HG03025 (cell line): ENCODE measurements around the gene MUC3A.
"Not testable (repeated sequence)": the region's sequence is repeated elsewhere in the genome, so short reads cannot be mapped to it uniquely, and the experiment has no call there.

Experiments
- ATAC-seq: cut with Tn5 transposase; IDR thresholded peaks from one replicate; pipeline ENCODE4 v1.9.1; 2021; ENCODE audit warnings: mild to moderate bottlenecking, moderate library complexity; ENCODE audit not compliant: unreplicated experiment, low FRiP score

MUC3A gene

DNA sequence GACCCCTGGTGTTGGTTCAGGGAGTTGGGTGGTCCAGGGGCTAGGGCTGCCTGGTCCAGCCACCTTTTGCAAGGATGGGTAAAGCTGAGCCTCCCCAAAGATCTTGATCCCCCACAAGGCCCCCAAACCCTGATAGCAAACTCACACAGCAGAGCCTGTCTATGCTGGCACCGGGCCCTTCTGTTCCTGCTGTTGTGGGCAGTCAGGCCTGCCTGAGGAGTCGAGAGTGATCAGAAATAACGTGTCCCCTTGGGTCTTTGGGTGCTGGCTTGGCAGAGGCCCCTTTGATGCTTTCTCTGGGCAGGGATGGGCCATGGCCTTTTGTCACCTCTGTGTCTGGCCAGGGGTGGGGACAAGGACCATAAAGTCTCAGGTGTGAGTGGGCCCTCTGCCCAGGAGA, 19.3 kb downstream of the MUC3A start:
- ATAC-seq, result no peak

DNA sequence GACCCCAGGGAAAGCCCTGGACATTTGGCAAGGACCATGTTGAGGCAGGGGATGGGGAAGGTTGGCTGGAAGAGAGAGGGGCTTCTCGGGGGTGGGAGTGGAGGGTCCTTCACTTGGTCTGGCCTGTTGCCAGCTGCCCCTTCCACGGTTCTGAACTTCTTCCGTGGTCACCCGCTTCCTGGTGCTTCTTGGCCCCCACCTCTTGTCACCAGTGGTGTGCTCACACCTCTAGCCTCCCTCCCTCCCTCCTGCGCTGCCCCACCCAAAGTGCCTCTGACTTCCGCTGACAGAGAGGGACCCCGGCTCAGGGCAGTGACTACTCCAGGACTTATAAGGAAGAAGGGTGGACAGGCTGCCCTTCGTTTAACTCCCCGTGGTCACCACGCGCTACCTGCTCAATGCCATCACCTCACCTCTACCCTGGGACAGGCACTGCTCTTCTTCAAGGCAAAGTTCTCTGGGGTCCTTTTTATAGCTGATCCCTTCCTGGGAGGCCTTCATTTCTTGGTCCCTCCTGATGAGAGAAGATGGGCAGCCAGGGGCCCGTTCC, 19.8 kb downstream of the MUC3A start, which contains the start of gene MUC12:
TSS of gene MUC12 (plus strand) at position 500 of the 550 bp plus-strand sequence. CDS start 58 bp downstream, outside the sequence.
- ATAC-seq, result no peak

DNA sequence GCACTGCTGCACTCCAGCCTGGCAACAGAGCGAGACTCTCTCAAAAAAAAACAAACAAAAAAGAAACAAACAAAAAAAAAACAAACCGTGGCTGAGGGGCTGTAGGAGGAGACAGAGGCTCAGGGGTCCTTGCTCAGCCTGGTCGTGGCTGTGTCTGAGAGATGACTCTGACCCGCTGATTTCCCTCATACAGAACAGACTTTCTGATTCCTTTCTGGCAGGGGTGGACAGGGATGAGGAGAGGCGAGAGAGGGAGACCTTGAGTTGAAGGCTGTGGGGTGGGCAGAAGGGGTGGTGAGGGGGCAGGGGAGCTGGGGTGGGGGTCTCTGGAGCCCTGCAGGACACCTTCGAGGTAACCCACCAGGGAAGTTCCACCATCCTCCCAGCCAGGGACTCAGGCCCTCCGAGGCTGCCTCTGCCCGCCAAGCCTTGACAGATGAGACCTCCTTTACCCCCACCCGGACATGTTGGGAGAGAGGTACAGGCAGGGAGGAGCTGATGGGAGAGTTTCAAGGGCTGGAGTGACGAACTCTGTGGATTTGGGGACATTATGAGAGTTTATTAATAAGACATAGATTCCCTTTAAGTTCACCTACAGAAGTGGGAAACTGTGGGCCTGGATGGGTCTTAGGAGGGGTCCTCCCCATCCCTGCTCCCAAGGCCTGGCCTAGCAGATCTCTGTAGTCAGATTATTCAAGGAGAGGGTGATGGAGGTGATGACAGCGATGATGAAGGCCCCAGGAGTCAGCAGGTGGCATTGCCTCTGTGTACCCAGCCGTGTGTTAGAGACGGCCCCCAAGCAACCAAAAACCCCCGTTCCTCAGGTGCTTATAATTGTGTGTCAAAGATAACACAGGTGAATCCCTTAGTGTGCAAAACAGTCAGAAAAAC, 22.0 kb downstream of the MUC3A start:
- no peak for ATAC-seq

DNA sequence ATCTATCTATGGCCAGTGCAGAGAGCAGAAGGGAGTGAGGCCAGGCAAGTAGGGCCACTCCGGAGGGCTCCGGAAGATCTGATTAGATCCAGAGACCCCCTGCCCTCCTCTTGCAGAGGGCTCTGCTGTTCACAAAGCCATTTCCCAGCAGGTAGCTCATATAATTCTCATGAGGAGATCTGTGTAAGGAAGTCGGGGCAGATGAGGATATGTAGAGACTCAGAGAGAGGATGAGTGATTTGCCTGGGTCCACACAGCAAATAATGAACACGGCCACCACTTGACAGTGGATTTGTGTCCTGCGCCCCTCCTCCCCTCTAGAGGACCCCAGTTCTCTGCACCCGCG, 22.6 kb downstream of the MUC3A start:
- ATAC-seq, result no peak

DNA sequence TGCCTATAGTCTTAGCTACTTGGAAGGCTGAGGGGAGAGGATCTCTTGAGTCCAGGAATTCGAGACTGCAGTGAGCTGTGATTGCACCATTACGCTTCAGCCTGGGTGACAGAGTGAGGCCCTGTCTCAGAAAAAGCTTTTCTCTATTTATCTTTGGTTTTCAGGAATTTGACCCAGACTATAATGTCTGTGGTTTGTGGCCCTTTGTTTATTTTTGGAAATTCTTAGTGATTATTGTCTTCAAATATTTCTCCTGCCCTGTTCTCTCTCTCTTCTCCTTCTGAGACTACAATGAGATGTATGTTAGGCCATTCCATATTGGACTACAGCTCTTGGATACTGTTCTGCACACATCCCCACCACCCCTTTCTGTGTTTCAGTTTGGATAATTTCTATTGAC, 24.7 kb downstream of the MUC3A start:
- no peak for ATAC-seq

DNA sequence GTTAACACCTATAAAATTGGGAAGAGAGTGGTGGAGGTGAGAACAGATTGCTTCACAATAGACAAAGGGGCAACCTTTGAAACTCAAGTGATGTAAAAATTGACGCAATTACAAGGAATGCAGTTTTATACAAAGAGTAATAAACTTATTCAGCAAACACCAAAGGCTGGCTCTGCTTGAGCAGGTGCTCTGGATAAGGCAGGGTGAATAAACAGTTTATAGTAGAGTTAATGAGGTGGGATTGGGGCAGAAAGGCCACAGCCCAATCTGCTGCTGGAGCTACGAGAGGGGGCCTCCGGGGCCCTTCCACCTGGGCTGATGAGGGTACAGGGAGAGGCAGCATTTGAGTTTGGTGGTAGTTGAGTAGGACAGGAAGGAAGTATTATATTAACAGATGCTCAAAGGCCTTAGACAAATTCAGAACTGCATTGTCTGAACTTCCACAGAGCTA, 26.1 kb downstream of the MUC3A start:
- no peak for ATAC-seq

DNA sequence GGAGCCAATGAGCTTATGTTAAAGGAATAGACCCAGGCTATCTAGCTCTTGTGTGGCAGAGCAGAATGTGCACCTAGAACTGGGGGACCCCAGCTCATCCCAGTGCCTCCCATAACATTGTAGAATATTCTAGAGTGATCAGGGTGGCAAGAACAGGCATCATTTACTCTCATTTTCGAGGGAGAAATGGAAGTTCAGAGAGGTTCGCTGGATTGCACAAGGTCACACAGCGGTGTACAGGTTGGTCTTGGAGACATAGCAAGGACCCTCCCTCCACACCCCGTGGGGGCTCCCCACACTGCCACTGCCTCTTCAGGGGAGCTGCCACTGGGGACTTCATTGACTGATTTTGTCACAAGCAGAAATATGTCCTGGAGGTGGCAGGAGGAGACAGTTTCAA, 29.0 kb downstream of the MUC3A start:
- no peak for ATAC-seq

DNA sequence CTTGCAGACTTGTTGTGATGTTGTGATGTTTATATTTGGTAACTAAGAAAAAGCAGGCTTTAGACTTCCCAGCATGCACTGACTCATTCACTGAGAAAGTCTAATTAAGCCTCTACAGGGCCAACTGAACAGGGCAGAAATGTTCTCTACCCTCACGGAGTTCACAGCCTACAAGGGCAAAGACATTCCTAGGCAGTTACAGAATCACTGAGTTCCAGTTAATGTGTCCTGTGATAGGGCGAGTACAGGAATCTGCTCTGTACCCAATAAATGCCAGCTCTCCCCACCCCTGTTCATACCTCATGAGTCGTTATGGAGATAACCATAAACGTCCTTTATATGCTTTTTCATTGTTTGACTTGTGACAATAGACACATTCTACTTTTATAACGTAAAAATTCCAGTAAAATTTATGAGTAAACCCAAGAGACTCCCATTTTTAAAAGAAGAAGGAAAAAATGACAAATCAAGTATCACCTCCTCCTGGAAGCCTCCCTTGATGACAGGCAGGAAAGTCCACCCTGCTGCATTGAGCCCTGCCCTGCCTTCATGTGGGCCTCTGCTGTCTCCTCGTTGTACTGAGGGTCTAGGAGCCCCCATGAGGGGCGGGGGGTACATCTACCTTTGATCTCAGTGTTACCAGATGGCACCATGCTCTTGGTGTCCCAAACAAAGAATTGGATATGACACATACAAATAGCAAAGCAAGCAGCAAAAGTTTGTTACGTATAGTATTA, 34.3 kb downstream of the MUC3A start:
- ATAC-seq, result no peak

DNA sequence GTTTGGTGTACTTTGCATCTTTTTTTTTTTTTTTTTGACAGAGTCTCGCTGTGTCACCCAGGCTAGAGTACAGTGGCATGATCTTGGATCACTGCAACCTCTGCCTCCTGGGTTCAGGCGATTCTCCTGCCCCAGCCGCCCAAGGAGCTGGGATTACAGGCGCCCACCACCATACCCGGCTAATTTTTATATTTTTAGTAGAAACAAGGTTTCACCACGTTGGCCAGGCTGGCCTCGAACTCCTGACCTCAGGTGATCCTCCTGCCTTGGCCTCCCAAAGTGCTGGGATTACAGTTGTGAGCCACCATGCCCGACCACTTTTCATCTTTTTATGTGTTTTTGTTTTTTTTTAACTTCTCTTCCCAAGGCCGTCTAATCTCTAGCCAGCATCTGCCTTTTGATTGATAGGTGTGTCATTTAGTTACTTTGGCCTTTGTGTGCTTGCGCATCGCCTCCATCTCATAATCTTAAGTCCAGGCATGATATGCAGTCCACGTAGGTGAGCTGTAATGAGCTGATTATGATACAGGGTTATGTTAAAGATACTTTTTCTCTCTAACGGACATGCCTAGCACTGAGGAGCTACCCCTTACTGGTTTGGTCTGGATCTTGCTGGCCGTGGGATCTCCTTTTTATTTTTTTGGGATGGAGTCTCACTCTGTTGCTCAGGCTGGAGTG, 35.0 kb downstream of the MUC3A start:
- not testable (repeated sequence) for ATAC-seq

DNA sequence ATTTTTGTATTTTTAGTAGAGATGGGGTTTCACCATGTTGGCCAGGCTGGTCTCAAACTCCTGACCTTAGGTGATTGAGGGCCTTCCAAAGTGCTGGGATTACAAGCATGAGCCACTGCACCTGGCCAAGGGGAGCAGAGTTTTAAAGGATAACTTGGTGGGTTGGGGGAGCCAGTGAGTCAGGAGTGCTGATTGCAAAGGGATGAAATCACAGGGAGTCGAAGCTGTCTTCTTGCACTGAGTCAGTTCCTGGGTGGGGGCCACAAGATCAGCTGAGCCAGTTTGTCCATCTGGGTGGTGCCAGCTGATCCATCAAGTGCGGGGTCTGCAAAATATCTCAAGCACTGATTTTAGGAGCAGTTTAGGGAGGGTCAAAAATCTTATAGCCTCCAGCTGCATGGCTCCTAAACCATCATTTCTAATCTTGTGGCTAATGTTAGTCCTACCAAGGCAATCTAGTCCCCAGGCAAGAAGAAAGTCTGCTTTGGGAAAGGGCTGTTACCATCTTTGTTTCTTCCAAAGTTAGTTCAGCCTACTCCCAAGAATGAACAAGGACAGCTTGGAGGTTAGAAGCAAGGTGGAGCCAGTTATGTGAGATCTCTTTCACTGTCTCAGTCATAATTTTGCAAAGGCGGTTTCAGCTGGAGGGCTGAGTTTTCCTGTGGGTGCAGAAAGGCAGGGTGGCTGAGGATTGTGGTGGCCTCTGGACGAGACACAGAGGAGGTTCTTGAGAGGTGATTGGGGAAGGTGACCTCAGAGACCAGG, 35.9 kb downstream of the MUC3A start:
- ATAC-seq, result not testable (repeated sequence)

DNA sequence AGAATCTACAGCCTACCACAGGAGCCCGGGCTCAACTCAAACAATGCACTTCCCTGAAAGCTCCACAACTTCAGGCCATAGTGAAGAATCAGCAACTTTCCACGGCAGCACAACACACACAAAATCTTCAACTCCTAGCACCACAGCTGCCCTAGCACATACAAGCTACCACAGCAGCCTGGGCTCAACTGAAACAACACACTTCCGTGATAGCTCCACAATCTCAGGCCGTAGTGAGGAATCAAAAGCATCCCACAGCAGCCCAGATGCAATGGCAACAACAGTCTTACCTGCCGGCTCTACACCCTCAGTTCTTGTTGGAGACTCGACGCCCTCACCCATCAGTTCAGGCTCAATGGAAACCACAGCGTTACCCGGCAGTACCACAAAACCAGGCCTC, 42.3 kb downstream of the MUC3A start:
- ATAC-seq, result no peak

DNA sequence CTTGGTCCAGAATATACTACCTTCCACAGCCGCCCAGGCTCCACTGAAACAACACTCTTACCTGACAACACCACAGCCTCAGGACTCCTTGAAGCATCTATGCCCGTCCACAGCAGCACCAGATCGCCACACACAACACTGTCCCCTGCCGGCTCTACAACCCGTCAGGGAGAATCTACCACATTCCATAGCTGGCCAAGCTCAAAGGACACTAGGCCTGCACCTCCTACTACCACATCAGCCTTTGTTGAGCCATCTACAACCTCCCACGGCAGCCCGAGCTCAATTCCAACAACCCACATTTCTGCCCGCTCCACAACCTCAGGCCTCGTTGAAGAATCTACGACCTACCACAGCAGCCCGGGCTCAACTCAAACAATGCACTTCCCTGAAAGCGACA, 42.9 kb downstream of the MUC3A start:
- ATAC-seq, result not testable (repeated sequence)

DNA sequence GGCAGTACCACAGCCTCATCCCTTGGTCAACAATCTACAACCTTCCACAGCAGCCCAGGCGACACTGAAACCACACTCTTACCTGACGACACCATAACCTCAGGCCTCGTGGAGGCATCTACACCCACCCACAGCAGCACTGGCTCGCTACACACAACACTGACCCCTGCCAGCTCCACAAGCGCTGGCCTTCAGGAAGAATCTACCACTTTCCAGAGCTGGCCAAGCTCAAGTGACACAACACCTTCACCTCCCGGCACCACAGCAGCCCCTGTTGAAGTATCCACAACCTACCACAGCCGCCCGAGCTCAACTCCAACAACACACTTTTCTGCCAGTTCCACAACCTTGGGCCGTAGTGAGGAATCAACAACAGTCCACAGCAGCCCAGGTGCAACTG, 45.3 kb downstream of the MUC3A start:
- not testable (repeated sequence) for ATAC-seq

DNA sequence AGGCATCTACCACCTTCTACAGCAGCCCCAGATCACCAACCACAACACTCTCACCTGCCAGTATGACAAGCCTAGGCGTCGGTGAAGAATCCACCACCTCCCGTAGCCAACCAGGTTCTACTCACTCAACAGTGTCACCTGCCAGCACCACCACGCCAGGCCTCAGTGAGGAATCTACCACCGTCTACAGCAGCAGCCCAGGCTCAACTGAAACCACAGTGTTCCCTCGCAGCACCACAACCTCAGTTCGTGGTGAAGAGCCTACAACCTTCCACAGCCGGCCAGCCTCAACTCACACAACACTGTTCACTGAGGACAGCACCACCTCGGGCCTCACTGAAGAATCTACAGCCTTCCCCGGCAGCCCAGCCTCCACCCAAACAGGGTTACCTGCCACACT, 49.2 kb downstream of the MUC3A start:
- ATAC-seq, result not testable (repeated sequence)

DNA sequence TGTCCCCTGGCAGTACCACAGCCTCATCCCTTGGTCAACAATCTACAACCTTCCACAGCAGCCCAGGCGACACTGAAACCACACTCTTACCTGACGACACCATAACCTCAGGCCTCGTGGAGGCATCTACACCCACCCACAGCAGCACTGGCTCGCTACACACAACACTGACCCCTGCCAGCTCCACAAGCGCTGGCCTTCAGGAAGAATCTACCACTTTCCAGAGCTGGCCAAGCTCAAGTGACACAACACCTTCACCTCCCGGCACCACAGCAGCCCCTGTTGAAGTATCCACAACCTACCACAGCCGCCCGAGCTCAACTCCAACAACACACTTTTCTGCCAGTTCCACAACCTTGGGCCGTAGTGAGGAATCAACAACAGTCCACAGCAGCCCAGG, 50.0 kb downstream of the MUC3A start:
- not testable (repeated sequence) for ATAC-seq

DNA sequence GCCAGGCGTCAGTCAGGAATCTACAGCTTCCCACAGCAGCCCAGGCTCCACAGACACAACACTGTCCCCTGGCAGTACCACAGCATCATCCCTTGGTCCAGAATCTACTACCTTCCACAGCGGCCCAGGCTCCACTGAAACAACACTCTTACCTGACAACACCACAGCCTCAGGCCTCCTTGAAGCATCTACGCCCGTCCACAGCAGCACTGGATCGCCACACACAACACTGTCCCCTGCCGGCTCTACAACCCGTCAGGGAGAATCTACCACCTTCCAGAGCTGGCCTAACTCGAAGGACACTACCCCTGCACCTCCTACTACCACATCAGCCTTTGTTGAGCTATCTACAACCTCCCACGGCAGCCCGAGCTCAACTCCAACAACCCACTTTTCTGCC, 50.7 kb downstream of the MUC3A start:
- ATAC-seq, result not testable (repeated sequence)

DNA sequence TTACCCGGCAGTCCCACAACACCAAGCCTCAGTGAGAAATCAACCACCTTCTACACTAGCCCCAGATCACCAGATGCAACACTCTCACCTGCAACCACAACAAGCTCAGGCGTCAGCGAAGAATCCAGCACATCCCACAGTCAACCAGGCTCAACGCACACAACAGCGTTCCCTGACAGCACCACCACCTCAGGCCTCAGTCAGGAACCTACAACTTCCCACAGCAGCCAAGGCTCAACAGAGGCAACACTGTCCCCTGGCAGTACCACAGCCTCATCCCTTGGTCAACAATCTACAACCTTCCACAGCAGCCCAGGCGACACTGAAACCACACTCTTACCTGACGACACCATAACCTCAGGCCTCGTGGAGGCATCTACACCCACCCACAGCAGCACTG, 53.0 kb downstream of the MUC3A start:
- ATAC-seq, result not testable (repeated sequence)

DNA sequence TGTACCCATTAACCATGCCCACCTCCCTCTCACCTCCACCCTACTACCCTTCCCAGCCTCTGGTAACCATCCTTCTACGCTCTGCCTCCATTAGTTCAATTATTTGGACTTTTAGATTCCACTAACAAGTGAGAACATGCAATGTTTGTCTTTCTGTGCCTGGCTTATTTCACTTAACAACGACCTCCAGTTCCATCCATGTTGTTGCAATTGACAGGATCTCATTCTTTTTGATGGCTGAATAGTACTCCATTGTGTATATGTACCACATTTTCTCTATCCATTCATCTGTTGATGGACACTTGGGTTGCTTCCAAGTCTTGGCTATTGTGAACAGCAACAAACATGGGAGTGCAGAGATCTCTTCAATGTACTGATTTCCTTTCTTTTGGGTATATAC, 58.0 kb downstream of the MUC3A start:
- not testable (repeated sequence) for ATAC-seq

DNA sequence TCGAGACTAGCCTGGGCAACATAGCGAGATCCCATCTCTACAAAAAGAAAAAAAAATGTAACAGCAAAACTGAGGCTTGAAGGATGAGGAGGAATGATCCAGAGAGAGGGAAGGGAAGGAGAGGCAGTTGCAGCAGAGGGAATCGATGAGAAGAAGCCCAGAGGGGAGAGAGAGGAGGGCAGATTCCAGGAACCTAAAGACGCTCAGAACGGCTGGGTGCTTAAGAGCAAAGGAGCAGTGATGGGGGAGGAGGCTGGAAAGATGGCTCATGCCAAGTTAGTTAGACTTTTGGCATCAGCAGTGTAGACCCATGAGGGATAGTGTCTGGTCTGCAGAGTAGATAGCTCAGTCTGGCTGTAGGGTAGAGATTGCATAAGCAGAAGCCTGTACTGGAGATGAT, 60.3 kb downstream of the MUC3A start:
- ATAC-seq, result no peak

DNA sequence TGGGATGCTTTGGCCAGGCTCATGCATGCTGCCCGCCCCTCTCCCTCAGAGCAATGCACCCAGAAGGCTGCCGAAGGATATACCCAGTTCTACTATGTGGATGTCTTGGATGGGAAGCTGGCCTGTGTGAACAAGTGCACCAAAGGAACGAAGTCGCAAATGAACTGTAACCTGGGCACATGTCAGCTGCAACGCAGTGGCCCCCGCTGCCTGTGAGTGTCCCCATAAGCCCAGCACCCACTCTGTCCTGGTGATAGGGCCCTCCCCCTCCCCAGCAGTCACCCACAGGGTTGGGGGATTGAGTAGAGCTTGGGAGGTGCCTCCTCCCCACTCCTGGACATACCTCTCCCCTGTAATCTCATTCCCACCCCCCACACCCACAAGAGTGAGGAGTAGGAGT, 63.6 kb downstream of the MUC3A start:
- no peak for ATAC-seq
